Panc1 (cell line): ENCODE results near the gene LRRC43. TPM values are rescaled to one million over a fixed set of nuclear protein-coding genes. Genes with fewer than 3 reads are reported as not detected.

ENCODE experiments used
- ATAC-seq: fragments of 200-7000 bp; cut with Tn5 transposase; 2 replicates; pipeline ENCODE4 v1.9.1; 2020; ENCODE audit warnings: mild to moderate bottlenecking, moderate library complexity
- BruUV-seq: library from RNA; stranded (reverse); fragments of 400-500 nt; replicated peaks from 2 replicates; lab custom pipeline; 2021; lab: Mats Ljungman, UMichigan
- CTCF ChIA-PET: fragments of 300-600 bp; sonication (Branson Sonifier 250); formaldehyde crosslinking; loops from one replicate; lab custom pipeline; 2022; ENCODE audit warnings: antibody characterized with exemption; lab: Charles Lee
- POLR2A ChIA-PET: fragments of 300-600 bp; sonication (Branson Sonifier 250); formaldehyde crosslinking; loops from one replicate; lab custom pipeline; 2022; ENCODE audit warnings: antibody characterized with exemption; lab: Charles Lee
- DNase-seq: peaks from one replicate; pipeline ENCODE4 v3.0.0-alpha.2; 2010; ENCODE audit warnings: low read depth, low spot score
- H3K27ac ChIP-seq: 2 replicates; pipeline ENCODE4 v1.5.1; 2011; ENCODE audit warnings: mild to moderate bottlenecking, low read length, inconsistent platforms
- H3K27me3 ChIP-seq: fragments of 200-500 bp; sonication (Bioruptor generic); 2 replicates; pipeline ENCODE4 v1.6.0; 2014; ENCODE audit warnings: low read length, inconsistent platforms; ENCODE audit not compliant: control insufficient read depth, insufficient read depth
- H3K36me3 ChIP-seq: fragments of 200-500 bp; sonication (Bioruptor generic); 2 replicates; pipeline ENCODE4 v1.5.1; 2014; ENCODE audit warnings: inconsistent platforms, mild to moderate bottlenecking, low read length, moderate library complexity; ENCODE audit not compliant: control insufficient read depth, insufficient read depth
- H3K4me1 ChIP-seq: 2 replicates; pipeline ENCODE4 v1.5.1; 2011; ENCODE audit warnings: inconsistent platforms, mild to moderate bottlenecking, low read length, moderate library complexity; ENCODE audit not compliant: control insufficient read depth, insufficient read depth
- H3K4me3 ChIP-seq, 2 experiments: 2 replicates each; pipeline ENCODE4 v1.5.1; 2011 to 2012; ENCODE audit warnings: low read depth in 2 of 2, low read length in 2 of 2, mild to moderate bottlenecking in 2 of 2, inconsistent platforms in 1 of 2, moderate library complexity in 1 of 2
- H3K9me3 ChIP-seq: fragments of 200-500 bp; sonication (Bioruptor generic); 2 replicates; pipeline ENCODE4 v1.5.1; 2014; ENCODE audit warnings: low read depth, mild to moderate bottlenecking, inconsistent platforms, low read length, moderate library complexity; ENCODE audit not compliant: control insufficient read depth, insufficient read depth
- CTCF ChIP-seq: fragments of 450-650 bp; IDR thresholded peaks from 2 replicates; pipeline ENCODE4 v1.5.1; 2017; ENCODE audit warnings: mild to moderate bottlenecking
- POLR2AphosphoS5 ChIP-seq: IDR thresholded peaks from 2 replicates; pipeline ENCODE4 v1.6.1; 2012; ENCODE audit warnings: mild to moderate bottlenecking, low read depth, low read length, moderate library complexity
- REST ChIP-seq, 2 experiments: IDR thresholded peaks; 2 replicates each; pipeline ENCODE4 v1.6.1; 2011 to 2012; ENCODE audit warnings: low read depth in 2 of 2, control low read depth in 1 of 2, low read length in 1 of 2, mild to moderate bottlenecking in 1 of 2, moderate library complexity in 1 of 2; ENCODE audit not compliant: insufficient read depth in 1 of 2
- SIN3A ChIP-seq: IDR thresholded peaks from 2 replicates; pipeline ENCODE4 v1.6.1; 2012; ENCODE audit warnings: low read depth, mild to moderate bottlenecking, low read length, moderate library complexity, borderline replicate concordance; ENCODE audit not compliant: insufficient read depth
- TCF7L2 ChIP-seq: IDR thresholded peaks from 2 replicates; pipeline ENCODE4 v1.6.1; 2011; ENCODE audit warnings: mild to moderate bottlenecking, low read depth, low read length, inconsistent platforms
- in situ Hi-C: cut with HindIII; loops from 2 replicates; pipeline ENCODE4 v1.10.0; 2016; ENCODE audit warnings: low sequenced_read_pairs, low pct_unique_long_range_greater_than_20kb
- intact Hi-C: fragments of 100-400 bp; cut with micrococcal nuclease; formaldehyde crosslinking; loops from one replicate; pipeline ENCODE4 v1.10.0; 2022; ENCODE audit not compliant: unreplicated experiment
- total RNA-seq: library from RNA; stranded (reverse); gene quantifications from one replicate; pipeline ENCODE4 v1.2.1, GENCODE V29; 2021; ENCODE audit not compliant: unreplicated experiment

LRRC43 gene
- total RNA-seq, 1 experiment from 2014 or later, result 1.5 TPM

GRCh38 chr12:122206111-122206881 lies 23.4 kb downstream of the LRRC43 start:
- H3K27me3 ChIP-seq, result no peaks in the 10 kb centered on the region
- intact Hi-C loops, result no loop called here
- H3K4me3 ChIP-seq, result no peak overlapping the region
- in situ Hi-C loops, result no loop called here
- ATAC-seq, result peak; percentile 7; the same call in 1 of the 2 replicates
- DNase-seq, result no peak
- POLR2A ChIA-PET, result no interaction called here
- H3K36me3 ChIP-seq, result peaks cover 9% of the 10 kb centered on the region
- no TSS peak for BruUV-seq
- CTCF ChIA-PET, result interaction anchor here (0.6 kb wide), 1 partner anchor 62 kb away, joined by 5 read pairs; no protein-coding TSS in a partner anchor
- TF ChIP-seq SIN3A (0 out of 2 replicates have a peak, but pooled peaks have one; percentile 45), CTCF (no peak), REST (IDR thresholded peaks at IDR 0.05; ENCODE audit: insufficient read depth in 1 of 2, low read depth in 2 of 2, low read length in 1 of 2) (no peak), TCF7L2 (no peak), POLR2AphosphoS5 (peak; percentile 69; the same call in 1 of the 2 replicates)
- H3K9me3 ChIP-seq, result no peaks in the 10 kb centered on the region
- H3K27ac ChIP-seq, result no peak overlapping the region
- H3K4me1 ChIP-seq, result peaks cover 16% of the 10 kb centered on the region

- ATAC-seq (no peak), DNase-seq (no peak)
- Histone ChIP-seq H3K27ac (no peak overlapping the region), H3K4me3 (no peak overlapping the region), H3K4me1 (peaks cover 16% of the 10 kb centered on the region), H3K36me3 (peaks cover 13% of the 10 kb centered on the region), H3K27me3 (no peaks in the 10 kb centered on the region), H3K9me3 (no peaks in the 10 kb centered on the region)
- in situ Hi-C loops, result no loop called here
- no TSS peak for BruUV-seq
- TF ChIP-seq CTCF, result no peak
- TF ChIP-seq POLR2AphosphoS5, result no peak
- no peak for TF ChIP-seq REST (IDR thresholded peaks at IDR 0.05; ENCODE audit: insufficient read depth in 1 of 2, low read depth in 2 of 2, low read length in 1 of 2)
- TF ChIP-seq TCF7L2, result no peak
- TF ChIP-seq SIN3A, result no peak
- ChIA-PET CTCF (no interaction called here), POLR2A (no interaction called here)
- intact Hi-C loops, result no loop called here
Measured at GRCh38 chr12:122206976-122207375, 24.1 kb downstream of the LRRC43 start.
